H1 (cell line): ENCODE data around the gene SH3RF3.

Experiments used
- CBX8 ChIP-seq: fragments of 300-800, 300-1000 bp; sonication (generic); IDR thresholded peaks from 2 replicates; pipeline ENCODE4 v1.7.1; 2016; ENCODE audit warnings: low read depth, low read length, borderline replicate concordance
- CHD1 ChIP-seq: IDR thresholded peaks from 2 replicates; pipeline ENCODE4 v1.6.1; 2012; ENCODE audit warnings: low read depth, low read length, improper control_type of control experiment
- EGR1 ChIP-seq: IDR thresholded peaks from 2 replicates; pipeline ENCODE4 v1.6.1; 2011; ENCODE audit warnings: low read depth, low read length, borderline replicate concordance
- EZH2 ChIP-seq: fragments of 200-600 bp; sonication (generic); IDR thresholded peaks from 2 replicates; pipeline ENCODE4 v1.7.1; 2012; ENCODE audit warnings: low read depth, mild to moderate bottlenecking, moderate library complexity, low read length, inconsistent platforms; ENCODE audit not compliant: severe bottlenecking
- FOSL1 ChIP-seq: IDR thresholded peaks from 2 replicates; pipeline ENCODE4 v1.6.1; 2011; ENCODE audit warnings: mild to moderate bottlenecking, low read depth, low read length, moderate library complexity; ENCODE audit not compliant: insufficient read depth
- GABPA ChIP-seq: IDR thresholded peaks from 2 replicates; pipeline ENCODE4 v1.6.1; 2011; ENCODE audit warnings: mild to moderate bottlenecking, low read length, moderate library complexity, borderline replicate concordance; ENCODE audit not compliant: insufficient read depth
- HDAC2 ChIP-seq, 2 experiments: fragments of 300-600 bp in 1 of 2; sonication (generic) in 1 of 2; IDR thresholded peaks; 2 replicates each; pipeline ENCODE4 v1.6.1; 2011 to 2012; ENCODE audit warnings: low read depth in 2 of 2, low read length in 2 of 2, mild to moderate bottlenecking in 2 of 2, moderate library complexity in 2 of 2, borderline replicate concordance in 1 of 2, inconsistent platforms in 1 of 2
- POLR2AphosphoS5 ChIP-seq: IDR thresholded peaks from 2 replicates; pipeline ENCODE4 v1.6.1; 2011; ENCODE audit warnings: low read depth, low read length
- TF ChIP-seq, protein P1 (sequence below): IDR thresholded peaks from 2 replicates; pipeline ENCODE4 v1.6.1; 2012; ENCODE audit warnings: inconsistent platforms
- TF ChIP-seq, protein P2 (sequence below), 3 experiments: IDR thresholded peaks; 1 replicate in 2 of 3; 2 replicates in 1 of 3; pipeline versions ENCODE4 v1.5.1 to v1.6.1; 2011; ENCODE audit warnings: low read length in 3 of 3, mild to moderate bottlenecking in 3 of 3, inconsistent platforms in 2 of 3, low read depth in 1 of 3, moderate library complexity in 1 of 3; ENCODE audit not compliant: insufficient read depth in 1 of 3; ENCODE audit errors: control extremely low read depth in 1 of 3
- TF ChIP-seq, protein P3 (sequence below): IDR thresholded peaks from 2 replicates; pipeline ENCODE4 v1.6.1; 2011; ENCODE audit warnings: low read length, improper control_type of control experiment

DNA sequence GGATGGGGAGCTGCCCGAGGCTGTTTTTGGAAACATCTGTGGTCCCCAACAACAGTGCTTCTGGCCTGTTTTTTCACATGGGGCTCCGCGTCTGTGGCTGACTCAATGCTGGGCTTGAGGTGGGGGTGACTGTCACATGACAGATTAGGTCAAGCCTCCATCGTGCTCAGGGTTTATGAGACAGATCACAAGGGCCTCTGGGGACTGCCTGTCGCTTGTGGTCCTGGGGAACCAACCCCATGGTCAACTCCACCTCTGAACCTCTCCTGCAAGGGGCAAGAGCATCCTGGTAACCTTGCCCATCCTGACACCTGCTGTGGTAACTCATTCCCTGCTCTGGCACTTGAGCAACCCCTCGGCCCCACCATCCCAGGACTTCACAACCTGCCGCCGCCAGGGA is 47.6 kb upstream of the SH3RF3 start:
- TF ChIP-seq, protein P1, sequence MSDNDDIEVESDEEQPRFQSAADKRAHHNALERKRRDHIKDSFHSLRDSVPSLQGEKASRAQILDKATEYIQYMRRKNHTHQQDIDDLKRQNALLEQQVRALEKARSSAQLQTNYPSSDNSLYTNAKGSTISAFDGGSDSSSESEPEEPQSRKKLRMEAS: no peak
- no peak for TF ChIP-seq FOSL1
- TF ChIP-seq, protein P2, sequence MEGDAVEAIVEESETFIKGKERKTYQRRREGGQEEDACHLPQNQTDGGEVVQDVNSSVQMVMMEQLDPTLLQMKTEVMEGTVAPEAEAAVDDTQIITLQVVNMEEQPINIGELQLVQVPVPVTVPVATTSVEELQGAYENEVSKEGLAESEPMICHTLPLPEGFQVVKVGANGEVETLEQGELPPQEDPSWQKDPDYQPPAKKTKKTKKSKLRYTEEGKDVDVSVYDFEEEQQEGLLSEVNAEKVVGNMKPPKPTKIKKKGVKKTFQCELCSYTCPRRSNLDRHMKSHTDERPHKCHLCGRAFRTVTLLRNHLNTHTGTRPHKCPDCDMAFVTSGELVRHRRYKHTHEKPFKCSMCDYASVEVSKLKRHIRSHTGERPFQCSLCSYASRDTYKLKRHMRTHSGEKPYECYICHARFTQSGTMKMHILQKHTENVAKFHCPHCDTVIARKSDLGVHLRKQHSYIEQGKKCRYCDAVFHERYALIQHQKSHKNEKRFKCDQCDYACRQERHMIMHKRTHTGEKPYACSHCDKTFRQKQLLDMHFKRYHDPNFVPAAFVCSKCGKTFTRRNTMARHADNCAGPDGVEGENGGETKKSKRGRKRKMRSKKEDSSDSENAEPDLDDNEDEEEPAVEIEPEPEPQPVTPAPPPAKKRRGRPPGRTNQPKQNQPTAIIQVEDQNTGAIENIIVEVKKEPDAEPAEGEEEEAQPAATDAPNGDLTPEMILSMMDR (IDR thresholded peaks at IDR 0.05; ENCODE audit: control extremely low read depth in 1 of 3, insufficient read depth in 1 of 3, low read depth in 1 of 3, low read length in 3 of 3): no peak
- no peak for TF ChIP-seq POLR2AphosphoS5
- no peak for TF ChIP-seq EZH2
- no peak for TF ChIP-seq EGR1
- TF ChIP-seq CHD1: no peak
- TF ChIP-seq CBX8: no peak
- TF ChIP-seq GABPA: no peak
- TF ChIP-seq, protein P3, sequence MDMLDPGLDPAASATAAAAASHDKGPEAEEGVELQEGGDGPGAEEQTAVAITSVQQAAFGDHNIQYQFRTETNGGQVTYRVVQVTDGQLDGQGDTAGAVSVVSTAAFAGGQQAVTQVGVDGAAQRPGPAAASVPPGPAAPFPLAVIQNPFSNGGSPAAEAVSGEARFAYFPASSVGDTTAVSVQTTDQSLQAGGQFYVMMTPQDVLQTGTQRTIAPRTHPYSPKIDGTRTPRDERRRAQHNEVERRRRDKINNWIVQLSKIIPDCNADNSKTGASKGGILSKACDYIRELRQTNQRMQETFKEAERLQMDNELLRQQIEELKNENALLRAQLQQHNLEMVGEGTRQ: no peak
- TF ChIP-seq HDAC2 (IDR thresholded peaks at IDR 0.05; ENCODE audit: borderline replicate concordance in 1 of 2, low read depth in 2 of 2, low read length in 2 of 2): no peak
